Stimulated activated CD4-positive, alpha-beta T cell treated with anti-CD3 and anti-CD28 coated beads, Interleukin-4, amount 100 ng/mL, for 4 hours (primary cell): ENCODE measurements around the gene SNTG2.
"Not testable (repeated sequence)": the region's sequence is repeated elsewhere in the genome, so short reads cannot be mapped to it uniquely, and the experiment has no call there.

Experiments used
- DNase-seq, 2 experiments: peaks; one replicate each; pipeline ENCODE4 v3.0.0-alpha.2; 2020

SNTG2 gene

DNA sequence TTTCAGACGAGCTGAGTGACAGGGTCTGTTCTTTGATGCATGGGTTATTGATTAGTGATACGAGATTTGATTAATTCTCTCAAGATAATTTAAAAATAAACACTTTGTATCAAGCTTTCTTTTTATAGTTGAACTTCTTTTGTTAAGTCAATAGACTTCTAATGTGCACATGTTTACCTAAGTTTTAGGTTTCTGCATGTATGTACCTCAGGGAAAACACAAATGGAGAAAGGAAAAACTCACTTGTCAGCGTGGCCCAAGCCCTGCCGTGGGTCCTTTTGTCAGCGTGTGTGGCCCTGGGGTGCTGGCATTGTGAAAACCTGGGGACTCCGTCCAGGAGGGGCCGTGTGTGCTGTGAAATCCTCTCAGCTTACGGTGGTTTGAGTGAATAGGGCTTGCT, 153.7 kb downstream of the SNTG2 start:
- no peak for DNase-seq

DNA sequence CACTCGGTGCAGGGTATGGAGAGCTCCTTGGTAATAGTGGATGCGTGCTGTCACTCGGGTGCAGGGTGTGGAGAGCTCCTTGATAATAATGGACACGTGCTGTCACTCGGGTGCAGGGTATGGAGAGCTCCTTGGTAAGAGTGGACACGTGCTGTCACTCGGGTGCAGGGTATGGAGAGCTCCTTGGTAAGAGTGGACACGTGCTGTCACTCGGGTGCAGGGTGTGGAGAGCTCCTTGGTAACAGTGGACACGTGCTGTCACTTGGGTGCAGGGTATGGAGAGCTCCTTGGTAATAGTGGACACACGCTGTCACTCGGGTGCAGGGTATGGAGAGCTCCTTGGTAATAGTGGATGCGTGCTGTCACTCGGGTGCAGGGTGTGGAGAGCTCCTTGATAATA, 155.7 kb downstream of the SNTG2 start:
- DNase-seq: not testable (repeated sequence)

DNA sequence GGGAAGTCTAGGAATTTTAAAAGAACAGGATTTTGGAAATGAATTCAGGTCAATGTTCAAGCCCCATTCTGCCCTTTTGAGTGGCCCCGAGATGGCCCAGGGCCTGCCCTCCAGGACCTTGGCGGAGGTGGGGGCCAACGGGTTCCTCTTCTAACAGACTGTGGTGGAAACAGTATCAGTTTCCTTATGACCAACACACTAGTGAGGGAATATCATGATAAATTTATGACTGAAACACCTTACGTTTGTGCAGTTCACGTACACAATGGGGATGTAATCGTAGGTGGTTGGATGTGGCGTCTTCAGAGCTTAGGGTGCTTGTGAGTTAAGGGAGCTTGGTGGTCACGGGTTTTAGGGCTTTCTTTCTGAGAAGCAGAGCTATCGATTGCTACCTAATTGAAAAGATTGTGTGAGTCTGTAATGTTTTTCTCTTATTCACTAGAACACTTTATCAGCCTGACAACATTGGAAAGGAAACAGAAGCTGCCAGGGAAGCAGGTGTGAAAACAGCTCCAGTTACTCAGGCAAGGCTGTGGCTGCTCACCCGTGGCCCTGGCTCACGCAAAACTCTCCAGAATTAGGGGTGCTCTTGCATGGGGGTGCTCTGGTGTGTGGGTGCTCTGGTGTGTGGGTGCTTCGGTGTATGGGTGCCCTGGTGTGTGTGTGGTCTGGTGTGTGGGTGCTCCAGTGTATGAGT, 165.3 kb downstream of the SNTG2 start:
- DNase-seq: no peak

DNA sequence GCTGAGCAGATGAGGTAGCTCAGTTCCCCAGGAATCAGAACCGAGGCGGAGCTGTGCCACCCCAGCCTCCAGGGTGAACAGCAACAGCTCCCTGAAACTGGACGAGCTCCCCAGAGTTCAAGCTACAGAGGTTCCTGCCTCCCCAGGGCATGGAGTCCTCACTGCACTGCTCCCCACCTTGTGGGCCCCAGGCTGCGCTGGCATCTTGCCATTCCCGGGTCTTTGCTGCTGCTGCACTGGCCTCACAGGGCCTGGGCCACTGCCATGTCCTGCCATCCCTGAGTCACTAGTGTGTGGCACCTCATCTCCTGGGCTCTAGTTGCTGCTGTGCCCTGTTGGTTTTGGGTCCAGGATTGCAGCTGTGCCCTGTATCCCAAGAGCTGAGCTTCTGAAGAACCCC, 166.9 kb downstream of the SNTG2 start:
- DNase-seq: no peak

DNA sequence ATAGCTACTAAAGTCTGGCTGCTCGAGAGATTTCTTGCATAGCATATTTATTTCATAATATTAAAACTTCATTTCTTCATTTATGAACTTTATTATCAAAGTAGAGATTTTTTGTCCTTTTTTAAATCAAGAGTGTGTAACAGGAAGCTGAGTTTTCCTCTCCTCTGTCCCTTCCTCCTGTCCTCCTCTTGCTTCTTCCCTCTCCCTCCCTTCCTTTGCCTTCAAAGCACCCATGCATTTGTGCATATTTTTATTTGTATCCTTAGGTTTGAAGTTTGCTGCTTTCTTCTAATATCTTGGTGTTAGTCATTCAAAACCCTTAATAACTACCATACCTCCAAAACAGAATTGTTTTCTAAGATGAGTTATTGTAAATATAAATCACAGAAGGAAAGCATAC, 174.6 kb downstream of the SNTG2 start:
- no peak for DNase-seq

DNA sequence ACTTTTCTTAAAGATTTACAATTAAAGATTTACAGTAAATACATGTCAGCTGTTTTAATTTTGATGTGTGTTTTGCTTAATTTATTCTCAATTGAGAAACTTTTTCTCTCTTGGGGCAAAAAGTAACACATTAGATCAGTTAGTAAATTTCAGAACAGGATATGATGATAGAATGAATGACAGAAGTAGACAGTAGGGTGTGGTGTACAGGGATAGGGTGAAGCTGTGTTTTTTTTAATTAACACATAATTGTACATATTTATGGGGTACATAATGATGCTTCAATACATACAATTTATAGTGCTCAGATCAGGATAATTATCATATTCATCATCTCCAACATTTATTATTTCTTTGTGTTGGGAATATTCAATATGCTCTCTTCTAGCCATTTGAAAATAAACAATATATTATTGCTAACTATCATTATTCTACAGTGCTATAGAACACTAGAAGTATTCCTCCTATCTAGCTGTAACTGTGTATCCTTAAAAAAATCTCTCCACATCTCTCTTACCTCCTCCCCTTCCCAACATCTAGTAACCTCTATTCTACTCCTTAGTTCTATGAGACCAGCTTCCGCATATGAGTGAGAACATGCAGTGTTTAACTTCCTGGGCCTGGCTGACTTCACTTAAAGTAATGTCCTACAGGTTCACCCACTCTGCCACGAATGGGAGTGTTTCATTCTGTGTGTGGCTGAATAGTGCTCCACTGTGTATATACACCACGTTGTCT, 175.2 kb downstream of the SNTG2 start:
- DNase-seq: no peak

DNA sequence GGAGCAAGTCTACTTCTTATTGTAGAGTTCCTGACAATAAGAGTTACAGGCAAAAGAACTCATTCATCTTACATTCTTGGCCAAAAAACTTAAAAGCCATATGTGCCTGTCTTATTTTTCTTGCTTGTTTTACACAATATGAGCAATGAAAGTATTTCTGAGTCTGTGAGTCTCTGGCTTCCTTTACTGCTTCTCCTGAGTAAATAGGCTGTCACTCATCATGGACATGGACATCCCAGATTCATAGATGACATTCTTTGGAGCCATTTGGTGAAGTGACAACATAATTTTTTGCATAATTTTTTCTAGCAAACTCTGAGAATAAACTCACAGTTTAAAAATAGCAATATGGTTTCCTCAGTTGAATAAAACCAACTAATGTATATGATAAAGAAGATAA, 179.3 kb downstream of the SNTG2 start:
- no peak for DNase-seq

DNA sequence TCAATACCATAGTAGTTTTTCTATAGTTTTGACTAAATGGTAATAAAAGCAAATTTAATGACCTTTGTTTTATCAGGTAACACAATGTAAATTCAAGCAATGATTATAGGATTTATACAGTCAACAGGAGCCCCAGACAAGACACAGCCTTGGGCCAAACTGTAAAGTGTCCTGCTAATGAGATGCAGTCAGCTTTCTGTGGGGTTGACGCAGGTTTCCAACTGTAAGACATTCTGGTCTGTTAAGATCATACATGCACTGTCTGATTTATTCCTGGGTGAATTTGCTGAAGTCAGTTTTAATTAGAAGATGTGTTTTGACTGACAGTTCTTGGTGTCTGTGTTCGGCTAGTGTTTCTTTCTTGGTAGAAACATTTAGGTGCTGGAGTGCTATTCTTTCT, 180.3 kb downstream of the SNTG2 start:
- DNase-seq: no peak

DNA sequence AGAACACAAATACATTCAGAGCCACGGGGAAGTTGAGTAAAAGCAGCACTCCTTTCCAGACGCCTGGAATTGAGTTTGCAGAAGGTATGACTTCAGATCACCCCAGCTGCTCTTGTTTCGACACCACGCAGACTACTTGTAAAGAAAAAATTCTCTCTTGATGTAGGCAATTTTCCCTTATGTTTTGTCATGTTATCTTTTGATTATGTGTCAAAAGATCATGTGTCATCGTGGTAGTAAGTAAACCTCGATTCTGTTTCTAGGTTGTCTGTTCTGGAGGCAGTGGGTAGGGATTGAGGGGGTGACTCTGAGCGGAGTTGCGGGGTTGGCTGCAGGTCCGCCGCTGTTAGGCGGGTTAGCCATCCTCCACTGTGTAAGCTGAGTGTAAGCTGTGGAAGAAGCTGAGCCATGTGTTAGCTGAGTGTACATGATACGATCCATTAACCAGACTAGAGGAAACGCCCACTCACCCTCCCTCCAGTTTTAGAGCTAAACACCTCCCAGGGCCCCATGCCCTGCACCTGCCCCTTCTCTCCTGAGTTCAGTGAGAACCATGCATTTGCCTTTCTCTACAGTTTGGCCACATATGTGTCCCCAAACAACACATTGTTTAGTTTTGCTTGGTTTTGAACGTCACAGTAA, 181.8 kb downstream of the SNTG2 start:
- peak; percentile 8 to 35 for DNase-seq

DNA sequence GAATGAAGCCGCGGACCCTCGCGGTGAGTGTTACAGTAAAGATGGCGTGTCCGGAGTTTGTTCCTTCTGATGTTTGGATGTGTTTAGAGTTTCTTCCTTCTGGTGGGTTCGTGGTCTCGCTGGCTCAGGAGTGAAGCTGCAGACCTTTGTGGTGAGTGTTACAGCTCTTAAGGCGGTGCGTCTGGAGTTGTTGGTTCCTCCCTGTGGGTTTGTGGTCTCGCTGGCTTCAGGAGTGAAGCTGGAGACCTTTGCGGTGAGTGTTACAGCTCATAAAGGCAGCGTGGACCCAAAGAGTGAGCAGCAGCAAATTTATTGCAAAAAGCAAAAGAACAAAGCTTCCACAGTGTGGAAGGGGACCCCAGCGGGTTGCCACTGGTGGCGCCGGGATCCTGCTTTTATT, 183.2 kb downstream of the SNTG2 start:
- not testable (repeated sequence) for DNase-seq

DNA sequence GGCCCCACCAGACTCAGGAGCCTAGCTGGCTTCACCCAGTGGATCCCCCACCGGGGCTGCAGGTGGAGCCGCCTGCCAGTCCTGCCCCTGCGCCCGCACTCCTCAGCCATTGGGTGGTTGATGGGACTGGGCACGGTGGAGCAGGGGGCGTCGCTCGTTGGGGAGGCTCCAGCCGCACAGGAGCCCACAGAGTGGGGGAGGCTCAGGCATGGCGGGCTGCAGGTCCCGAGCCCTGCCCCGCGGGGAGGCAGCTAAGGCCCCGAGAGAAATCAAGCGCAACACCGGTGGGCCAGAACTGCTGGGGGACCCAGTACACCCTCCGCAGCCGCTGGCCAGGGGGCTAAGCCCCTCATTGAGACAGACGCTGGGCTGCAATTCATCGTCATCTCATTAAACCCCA, 184.0 kb downstream of the SNTG2 start:
- DNase-seq: no peak

DNA sequence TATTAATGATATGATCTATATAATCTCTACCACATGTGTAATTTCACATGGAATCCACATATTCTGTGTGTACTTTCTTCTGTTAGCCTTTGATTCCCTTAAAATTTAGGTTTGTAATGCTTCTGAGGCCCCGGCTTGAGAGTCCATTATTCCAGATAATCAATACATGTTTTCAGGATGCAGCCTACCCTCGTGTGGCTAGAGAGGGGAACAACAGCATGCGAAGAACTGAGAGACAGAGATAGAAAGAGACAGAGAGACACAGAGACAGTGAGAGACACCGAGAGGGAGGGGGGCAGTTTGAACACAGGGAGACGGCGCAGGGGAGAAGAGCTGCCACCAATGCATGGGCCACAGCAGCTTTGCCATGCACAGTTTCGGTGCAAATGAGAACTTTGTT, 185.4 kb downstream of the SNTG2 start:
- no peak for DNase-seq

DNA sequence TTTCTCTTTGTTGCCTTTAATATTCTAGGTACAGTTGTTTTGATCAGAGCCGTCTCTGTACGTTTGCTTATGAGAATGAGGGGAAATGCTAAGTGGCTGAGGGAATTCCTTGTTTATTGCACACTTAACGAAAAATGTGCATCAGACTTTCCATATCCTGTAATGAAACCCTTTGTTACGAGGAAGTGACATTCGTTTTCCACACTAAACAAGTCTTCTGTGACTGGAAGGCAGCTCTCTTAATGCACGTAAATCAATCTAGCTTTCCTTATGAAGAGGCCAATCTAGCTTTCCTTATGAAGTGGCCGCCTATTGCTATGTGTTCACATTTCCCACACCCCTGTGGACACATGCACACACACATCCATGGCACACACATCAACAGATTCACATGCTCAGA, 186.2 kb downstream of the SNTG2 start:
- no peak for DNase-seq

DNA sequence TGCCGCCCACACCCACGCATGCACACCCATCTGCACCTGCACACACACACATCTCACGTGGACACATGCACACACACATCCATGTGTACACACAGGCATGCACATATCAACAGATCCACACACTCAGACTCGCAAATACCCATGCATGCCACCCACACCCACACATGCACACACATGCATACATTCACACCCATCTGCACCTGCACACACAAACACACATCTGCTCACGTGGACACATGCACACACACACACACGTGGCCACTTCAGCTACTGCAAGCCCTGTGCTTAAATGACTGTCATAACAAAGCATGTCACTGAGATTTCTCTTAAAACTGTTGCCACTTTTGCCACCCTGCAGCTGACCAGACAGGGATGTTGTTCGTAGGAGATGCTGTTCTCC, 186.6 kb downstream of the SNTG2 start:
- DNase-seq: no peak

DNA sequence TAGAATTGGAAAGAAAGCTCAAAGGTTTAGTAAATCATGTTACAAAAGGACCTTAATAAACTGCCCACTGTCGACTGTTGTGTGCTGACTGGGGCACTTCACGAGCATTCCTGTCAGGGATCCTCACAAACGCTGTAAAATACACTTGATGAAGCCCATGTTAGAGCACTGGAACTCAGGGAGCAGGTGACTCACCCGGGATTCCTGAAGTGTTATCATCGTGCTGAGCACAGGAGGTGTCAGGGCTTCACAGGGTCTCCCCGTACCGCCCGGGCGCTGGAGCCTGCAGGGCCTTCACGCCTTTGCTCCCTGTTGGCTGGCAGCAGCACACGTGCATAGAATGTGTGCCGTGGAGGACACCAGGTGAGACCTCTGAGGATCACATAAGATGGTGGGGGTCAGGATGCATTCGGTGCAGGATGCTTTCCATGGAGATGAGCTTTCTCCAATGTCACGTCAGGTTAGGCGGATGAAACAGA, 187.3 kb downstream of the SNTG2 start:
- no peak for DNase-seq

DNA sequence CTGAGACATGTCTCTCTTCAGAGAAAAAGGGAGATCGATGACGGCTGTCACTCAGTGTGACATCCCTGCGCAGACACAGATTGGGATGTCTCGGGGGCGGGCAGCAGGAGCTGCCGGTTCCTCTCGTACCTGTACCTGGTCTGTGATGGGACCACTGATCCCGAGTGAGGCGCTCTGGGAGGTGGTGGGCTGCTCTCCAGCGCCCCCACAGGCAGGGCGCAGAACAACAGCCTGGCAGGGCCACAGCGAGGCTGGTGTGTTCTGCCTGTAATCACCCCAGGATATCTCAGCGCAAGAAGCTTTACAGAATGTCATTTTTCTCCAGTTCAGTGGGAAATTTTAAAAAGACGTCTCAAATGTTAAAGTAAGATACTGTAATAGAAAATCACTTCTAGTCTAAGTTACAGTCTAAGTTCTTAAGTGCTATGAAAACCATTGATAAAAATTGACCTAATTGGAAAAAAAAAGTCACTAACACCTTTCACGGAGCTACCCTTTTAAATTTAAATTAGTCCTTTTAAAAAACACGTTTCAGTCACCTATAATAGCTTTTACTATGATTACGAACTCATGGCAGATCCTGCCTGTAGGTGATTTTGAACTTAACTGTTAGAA, 189.8 kb downstream of the SNTG2 start:
- DNase-seq: peak; percentile 27 to 57

DNA sequence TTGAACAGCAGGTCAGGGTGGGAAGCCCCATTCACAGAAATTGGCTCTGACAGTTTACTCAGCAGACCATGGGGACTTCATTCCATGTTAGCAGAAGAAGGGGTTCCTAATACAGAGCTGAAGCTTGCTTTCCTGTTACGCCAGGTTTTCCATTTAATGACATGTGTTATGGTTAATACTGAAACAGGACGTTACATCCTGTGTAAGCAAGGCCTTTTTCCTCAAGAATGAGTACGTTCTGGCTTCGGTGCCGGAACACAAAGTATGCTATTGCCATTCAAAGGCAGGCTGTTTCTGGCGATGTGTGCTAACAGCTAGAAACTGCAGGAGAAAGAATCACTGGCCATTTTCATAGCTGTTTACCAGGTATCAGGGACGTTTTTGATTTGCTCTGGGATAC, 190.4 kb downstream of the SNTG2 start:
- DNase-seq: no peak

DNA sequence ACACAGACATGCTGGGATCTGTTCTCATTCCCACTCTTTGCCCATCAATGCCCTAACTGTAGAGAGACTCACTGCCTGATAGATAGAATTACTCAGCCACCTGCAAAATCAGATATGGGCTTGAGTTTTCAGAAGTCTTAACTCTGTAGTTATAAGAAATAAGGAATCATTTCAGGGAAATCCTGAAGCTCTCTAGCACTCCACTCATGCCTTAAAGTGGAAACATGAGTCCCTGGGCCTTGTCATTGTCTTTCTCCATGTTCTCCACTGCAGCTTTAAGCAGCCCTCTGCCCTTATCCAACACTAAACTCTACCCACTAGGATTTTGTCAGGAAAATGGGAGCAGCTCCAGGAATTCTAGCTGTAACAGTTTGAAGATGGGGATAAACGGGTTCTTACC, 192.5 kb downstream of the SNTG2 start:
- DNase-seq: no peak

DNA sequence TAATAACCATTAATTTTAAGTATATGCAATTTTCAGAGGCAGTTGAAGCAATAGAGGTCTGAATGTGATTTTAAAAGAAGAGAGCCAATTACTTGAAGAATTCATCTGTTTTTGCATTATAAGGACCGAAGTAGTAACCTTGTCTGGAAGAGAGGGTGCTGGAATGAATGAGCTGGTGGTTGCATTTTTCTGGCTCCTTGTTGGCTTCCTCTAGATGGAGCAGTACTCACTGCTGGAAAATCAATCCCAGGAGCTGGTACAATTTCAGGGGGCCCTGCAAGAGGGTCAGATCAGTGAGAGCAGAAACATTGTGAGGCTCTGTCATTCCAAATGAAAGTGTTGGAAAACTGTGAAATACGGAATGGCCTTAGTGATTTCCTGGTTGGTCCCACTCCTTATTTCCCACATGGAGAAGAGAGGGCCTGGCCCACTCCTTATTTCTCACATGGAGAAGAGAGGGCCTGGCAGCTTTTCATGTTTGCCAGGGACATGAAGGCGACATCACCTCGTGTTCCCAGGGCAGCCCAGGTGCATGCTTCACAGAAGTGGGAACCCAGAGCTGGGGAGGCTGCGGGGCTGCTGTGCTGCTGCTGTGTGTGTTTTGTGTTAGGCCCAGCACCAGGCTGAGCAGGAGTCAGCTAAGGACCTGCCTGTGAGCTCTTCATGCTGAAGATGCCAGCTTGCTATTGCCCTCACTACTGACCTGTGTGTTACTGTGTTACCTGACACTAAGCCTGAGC, 197.4 kb downstream of the SNTG2 start:
- DNase-seq: no peak

DNA sequence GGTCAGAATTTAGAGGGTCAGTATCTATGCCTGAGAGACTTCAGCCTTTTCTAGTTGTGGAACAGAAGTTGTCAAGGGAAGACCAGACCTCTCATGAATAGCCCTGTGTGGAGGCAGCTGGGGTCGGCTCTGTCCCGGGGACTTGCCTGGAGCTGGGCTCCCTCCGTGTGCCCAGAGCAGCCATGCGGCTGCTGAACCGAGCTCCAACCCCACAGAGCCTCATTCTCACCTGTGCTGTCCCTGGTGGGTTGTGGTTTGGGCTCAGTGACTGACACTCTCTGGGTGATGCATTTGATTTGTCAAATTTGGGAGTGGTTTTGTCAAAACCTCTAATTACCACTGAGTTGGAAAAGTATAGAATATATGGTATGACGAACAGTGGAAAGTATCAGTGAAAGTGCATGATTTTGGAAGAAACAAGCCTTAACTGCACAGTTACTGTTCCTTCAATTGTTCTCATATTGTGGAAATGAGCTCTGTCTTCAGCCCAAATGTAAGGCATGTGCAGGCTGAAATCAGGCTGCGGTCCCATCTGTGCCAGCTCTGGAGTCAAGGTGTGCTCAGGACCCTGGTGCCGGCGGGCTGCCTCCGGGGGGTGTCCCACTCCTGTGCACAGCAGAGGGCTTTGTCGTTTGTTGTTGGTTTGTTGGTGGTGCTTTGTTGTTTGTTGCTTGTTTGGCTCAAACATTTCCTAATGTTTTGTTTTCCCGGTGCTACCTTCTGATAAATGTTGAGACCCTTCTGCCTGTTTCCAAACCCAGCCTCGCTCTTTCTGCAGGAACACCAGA, 200.3 kb downstream of the SNTG2 start:
- DNase-seq: no peak

DNA sequence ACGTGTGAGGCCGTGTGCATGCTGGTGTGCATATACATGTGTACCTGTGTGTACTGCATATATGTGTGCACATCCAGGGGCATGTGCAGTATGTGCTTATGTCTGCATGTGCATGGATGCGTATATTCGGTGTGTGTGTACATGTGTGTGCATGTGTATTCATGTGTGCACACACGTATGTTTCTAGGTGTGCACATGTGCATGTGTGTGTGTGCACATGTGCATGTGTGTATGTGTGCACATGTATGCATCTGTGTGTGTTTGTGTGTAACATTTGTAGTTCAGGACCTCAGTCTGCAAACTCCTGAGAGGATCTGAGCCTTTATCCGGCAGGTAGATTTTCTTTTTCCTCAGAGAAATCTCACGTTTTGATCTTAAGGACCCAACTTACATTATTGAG, 201.7 kb downstream of the SNTG2 start:
- DNase-seq: no peak

DNA sequence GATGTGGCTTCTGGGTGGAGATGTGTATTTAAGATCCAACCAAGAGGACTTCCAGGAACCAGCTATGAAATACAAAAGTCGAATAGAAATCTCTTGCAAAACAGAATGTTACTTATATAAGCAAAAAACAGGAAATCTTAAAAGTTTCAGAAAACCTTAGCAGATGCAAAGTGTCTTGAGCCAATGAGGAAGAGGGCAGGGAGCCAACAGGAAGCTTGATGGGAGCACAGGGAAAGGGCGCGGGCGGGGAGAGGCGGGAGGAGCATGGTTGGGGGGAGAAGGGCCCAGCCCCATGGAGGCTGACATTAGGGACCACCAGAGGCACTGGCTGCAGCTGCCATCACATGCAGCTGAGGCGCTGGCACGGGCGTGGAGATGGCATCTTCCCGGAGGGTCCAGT, 203.3 kb downstream of the SNTG2 start:
- no peak for DNase-seq
